Measurements from ENCODE around the gene FOXP2.
"Not testable (repeated sequence)": the region's sequence is repeated elsewhere in the genome, so short reads cannot be mapped to it uniquely, and the experiment has no call there.

- not testable (repeated sequence) for TF ChIP-seq CTCF (conservative IDR thresholded peaks at IDR 0.05; ENCODE audit: low read depth, low read length); POLR2A (IDR thresholded peaks at IDR 0.05; ENCODE audit: low read depth, low read length); RCOR1 (IDR thresholded peaks at IDR 0.05; ENCODE audit: insufficient replicate concordance, low read length); CEBPB (IDR thresholded peaks at IDR 0.05; ENCODE audit: low read depth, low read length); USF2 (IDR thresholded peaks at IDR 0.05; ENCODE audit: low read depth, low read length); MXI1 (IDR thresholded peaks at IDR 0.05; ENCODE audit: borderline replicate concordance, low read depth, low read length); CHD1 (IDR thresholded peaks at IDR 0.05; ENCODE audit: low read depth, low read length); SMC3 (IDR thresholded peaks at IDR 0.05; ENCODE audit: low read depth, low read length); BHLHE40 (IDR thresholded peaks at IDR 0.05; ENCODE audit: low read depth, low read length); MAZ (IDR thresholded peaks at IDR 0.05; ENCODE audit: borderline replicate concordance, low read depth, low read length); MAFK (IDR thresholded peaks at IDR 0.05; ENCODE audit: low read depth, low read length); RFX5 (IDR thresholded peaks at IDR 0.05; ENCODE audit: low read depth, low read length); RAD21 (IDR thresholded peaks at IDR 0.05; ENCODE audit: low read length)
Measured at GRCh38 chr7:114608822-114609221, 194.2 kb downstream of the FOXP2 start.

Measured in IMR-90 (cell line).